Stimulated activated CD4-positive, alpha-beta T cell treated with anti-CD3 and anti-CD28 coated beads, Interleukin-4, amount 100 ng/mL, for 4 hours (primary cell): ENCODE measurements around the gene TCF23.
"Not testable (repeated sequence)": the region's sequence is repeated elsewhere in the genome, so short reads cannot be mapped to it uniquely, and the experiment has no call there.

Experiments used
- DNase-seq, 2 experiments: peaks; one replicate each; pipeline ENCODE4 v3.0.0-alpha.2; 2020

TCF23 gene

DNA sequence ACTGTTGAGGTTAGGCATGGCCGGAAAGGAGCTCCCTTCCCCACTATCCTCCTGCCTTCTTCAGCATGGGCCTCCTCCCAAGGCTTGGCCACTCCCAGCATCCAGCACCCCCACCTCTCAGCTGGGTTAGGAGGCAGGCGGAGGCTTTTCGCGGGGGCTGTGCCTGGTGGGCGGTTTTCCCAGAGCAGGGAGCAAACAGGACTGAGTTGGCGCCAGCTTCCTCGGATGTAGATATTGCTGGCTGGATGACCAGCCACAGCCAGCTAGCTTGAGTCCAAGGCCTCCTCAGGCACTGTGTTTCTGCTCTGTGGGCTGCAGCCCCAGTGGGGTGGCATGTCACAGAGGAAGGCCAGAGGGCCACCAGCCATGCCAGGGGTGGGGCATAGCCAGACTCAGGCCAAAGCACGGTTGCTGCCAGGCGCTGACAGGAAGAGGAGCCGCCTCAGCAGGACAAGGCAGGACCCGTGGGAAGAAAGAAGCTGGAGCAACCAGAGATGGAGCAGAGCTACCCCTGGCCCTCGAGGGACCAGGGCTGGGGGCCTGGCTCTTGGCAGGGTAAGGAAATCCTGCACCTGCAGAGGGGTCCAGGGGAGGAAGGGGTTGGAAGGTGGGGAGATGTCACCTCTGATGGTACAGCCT lies at the start of gene TCF23:
Gene TCF23 (plus strand): TSS at position 204 of the 639 bp plus-strand sequence. CDS start 130 bp downstream, at position 334.
- no peak for DNase-seq

DNA sequence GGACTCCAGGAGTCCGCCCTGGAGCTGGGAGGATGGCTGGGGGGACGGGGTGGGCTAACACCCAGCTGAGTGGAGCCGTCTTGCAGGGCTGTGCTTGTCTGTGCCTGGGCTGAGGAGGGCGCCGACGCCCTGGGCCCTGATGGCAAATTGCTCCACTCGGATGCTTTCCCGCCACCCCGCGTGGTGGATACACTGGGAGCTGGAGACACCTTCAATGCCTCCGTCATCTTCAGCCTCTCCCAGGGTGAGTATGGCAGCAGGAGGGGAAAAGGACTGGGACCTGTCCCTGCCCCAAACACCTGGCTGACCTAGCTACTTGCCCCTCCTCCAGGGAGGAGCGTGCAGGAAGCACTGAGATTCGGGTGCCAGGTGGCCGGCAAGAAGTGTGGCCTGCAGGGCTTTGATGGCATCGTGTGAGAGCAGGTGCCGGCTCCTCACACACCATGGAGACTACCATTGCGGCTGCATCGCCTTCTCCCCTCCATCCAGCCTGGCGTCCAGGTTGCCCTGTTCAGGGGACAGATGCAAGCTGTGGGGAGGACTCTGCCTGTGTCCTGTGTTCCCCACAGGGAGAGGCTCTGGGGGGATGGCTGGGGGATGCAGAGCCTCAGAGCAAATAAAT lies 49.4 kb upstream of the TCF23 start:
- DNase-seq = no peak

DNA sequence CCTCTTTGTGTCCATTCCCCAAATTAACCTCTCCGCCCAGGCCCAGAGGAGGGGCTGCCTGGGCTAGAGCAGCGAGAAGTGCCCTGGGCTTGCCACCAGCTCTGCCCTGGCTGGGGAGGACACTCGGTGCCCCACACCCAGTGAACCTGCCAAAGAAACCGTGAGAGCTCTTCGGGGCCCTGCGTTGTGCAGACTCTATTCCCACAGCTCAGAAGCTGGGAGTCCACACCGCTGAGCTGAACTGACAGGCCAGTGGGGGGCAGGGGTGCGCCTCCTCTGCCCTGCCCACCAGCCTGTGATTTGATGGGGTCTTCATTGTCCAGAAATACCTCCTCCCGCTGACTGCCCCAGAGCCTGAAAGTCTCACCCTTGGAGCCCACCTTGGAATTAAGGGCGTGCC lies 48.8 kb upstream of the TCF23 start:
- DNase-seq = no peak

DNA sequence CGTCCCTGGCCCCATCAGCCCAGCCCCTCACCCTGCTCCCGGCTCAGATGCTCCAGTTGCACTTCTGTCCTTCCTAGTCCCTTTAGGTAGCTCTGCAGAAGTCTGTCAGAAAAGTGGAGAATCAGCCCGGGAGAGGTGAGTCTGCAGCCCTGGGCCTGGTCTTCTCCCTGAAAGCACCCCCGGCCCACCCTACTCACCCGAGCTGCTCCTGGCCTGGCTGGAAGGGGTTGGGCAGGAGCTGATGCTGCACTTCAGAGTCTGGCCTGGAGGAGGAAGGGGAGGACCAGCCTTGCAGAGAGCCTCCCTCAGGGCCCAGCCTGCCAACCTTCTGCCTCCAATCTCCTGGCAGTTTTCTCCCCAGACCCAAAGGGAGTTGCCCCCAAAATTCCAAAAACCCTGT lies 46.5 kb upstream of the TCF23 start:
- DNase-seq = no peak

DNA sequence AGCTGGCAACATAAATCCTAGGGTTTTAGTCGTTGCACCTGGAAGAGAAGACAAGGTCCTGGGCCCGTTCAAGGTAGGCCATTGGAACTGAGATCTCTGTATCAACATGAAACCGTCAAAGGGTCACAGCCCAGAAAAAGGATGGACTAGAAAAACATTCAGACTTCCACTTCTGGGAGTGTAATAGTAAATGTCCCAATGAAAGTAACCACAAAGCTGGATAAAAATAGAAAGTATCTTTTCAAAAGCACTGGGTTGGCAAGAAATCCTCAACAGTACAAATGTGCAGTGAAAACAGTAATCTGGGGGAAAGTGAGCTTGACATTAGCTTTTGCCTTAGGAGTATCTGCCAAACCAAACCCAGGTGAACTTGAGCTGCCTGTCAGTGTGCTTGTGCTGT lies 42.8 kb upstream of the TCF23 start:
- no peak for DNase-seq

DNA sequence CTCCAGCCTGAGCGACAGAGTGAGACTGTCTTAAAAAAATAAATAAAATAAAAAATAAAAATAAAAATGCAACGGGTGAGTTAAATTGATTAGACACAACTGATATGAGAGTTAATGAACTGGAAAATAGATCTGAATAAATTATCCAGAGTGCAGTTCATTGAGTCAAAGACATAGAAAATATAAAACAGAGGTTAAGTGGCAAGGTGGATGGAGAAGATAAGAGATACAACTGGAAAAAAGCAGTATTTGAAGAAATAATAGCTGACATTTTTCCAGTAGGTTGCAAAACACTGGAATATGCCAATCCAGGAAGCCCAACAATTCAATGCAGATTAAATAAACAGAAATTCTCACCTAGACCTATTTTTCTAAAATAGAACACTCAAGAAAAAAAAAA lies 40.6 kb upstream of the TCF23 start:
- DNase-seq = no peak

DNA sequence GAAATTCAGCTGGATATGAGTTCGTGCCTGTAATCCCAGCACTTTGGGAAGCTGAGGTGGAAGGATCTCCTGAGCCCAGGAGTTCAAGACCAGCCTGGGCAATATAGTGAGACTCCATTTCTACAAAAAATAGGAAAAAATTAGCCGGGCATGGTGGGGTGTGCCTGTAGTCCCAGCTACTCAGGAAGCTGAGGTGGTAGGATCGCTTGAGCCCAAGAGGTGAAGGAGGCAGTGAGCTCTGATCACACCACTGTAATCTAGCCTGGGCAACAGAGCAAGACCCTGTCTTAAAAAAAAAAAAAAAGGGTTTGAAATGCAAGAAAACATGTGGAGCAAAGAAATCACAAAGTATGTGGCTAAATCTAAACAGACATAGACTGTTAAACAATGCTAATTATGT lies 39.7 kb upstream of the TCF23 start:
- DNase-seq = no peak

DNA sequence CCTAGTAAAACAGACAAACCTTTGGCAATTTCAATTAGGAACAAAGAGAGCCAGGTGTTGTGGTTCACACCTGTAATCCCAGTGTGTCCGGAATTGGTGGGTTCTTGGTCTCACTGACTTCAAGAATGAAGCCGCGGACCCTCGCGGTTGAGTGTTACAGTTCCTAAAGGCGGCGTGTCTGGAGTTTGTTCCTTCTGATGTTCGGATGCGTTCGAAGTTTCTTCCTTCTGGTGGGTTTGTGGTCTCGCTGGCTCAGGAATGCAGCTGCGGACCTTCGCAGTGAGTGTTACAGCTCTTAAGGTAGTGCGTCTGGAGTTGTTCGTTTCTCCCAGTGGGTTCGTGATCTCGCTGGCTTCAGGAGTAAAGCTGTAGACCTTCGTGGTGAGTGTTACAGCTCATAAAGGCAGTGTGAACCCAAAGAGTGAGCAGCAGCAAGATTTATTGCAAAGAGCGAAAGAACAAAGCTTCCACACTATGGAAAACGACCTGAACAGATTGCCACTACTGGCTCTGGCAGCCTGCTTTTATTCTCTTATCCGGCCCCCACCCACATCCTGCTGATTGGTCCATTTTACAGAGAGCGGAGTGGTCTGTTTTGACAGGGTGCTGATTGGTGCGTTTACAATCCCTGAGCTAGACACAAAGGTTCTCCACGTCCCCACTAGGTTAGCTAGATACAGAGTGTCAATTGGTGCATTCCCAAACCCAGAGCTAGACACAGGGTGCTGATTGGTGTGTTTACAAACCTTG lies 38.0 kb upstream of the TCF23 start:
- not testable (repeated sequence) for DNase-seq

DNA sequence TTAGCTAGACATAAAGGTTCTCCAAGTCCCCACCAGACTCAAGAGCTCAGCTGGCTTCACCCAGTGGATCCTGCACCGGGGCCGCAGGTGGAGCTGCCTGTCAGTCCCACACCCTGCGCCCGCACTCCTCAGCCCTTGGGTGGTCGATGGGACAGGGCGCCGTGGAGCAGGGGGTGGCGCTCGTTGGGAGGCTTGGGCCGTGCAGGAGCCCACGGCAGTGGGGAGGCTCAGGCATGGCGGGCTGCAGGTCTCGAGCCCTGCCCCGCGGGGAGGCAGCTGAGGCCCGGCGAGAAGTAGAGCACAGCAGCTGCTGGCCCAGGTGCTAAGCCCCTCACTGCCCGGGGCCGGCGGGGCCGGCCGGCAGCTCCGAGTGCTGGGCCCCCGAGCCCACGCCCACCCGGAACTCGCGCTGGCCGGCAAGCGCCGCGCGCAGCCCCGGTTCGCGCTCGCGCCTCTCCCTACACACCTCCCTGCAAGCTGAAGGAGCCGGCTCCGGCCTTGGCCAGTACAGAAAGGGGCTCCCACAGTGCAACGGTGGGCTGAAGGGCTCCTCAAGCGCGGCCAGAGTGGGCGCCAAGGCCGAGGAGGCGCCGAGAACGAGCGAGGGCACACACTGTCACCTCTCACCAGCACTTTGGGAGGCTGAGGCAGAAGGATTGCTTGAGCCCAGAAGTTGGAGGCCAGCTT lies 37.3 kb upstream of the TCF23 start:
- DNase-seq = not testable (repeated sequence)

DNA sequence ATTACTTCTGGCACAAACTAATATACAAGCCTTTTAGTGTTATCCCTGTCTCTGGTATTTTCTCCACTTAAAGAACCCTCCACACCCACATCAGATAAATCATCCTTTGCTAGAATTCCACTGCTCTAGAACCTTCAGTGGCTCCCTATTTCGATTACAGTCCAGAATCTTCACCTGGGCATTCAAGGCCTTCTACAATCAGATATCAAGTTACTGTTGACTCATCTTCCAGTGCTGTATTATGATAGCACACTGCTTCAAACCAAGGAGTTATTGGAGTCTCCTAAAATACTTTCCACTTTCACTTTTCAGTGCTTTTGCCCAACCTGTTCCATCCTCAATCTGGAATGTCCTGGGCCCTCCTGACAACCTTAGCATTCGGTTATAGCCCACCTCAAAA lies 33.3 kb upstream of the TCF23 start:
- no peak for DNase-seq

DNA sequence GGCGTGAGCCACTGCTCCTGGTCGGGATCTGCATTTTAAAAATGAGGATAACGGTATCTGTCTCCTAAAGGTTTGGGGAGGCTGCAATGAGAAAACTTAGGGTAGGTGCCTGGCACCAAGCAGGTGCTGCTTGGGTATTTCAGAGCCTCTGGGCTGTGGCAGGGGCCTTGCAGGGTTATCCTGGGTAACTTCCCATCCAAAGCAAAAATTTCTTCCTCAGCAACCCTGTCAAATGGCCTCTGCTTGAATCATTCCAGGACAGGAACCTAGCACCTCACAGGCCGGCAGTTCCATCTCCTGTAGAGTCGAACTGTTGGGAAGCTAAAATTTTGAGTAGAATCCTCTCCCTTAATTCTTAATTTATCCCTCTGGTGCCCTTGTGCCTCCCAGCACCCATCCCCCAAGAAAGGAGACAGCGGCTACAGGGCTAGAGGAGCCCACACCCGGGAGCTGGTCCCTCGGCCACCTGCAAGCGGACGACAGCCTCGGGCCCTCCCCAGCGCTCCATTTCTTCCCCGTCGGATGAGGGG lies 30.7 kb upstream of the TCF23 start:
- DNase-seq = no peak

DNA sequence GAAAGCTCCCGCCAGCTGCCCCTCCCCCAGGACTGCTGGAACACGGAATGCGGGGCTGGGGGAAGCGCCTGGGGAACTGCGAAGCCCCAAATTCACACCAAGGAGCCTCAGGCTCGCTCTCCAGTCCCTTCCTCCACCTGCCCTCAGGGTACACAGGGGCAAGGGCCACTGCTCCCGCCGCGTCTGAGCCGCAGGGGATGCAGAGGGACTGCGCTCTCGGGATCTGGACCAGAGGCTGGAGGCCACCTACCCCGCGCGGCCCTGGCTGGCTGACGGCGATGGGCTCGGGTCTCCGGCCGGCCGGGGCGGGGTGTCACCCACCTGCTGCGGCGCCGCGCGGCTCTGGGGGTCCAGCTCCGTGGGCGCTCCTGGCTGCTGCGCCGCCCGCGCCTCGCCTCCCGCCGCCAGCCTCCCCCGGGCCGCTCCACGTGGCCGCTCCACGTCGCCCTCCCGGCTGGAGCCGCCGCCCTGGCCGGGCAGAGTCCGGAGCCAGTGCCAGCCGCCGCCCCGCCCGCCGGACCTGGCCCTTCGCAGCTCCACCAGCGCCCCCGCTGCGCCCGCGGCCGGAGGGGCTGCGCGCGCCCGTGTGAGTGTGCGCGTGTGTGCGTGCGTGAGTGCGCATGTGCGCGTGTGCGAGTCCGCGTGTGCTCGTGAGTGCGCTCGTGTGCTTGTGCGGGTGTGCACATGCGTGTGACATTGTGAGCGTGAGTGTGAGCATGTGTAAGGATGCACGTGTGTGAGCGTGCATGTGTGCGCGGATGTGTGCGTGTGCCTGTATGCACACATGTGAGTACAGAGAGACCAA lies 30.1 kb upstream of the TCF23 start, which contains the start of gene CGREF1:
Gene CGREF1 (minus strand): TSS at position 604 of the 805 bp plus-strand sequence. CDS start 14,762 bp downstream, outside the sequence.
- peak; percentile 27 to 29 for DNase-seq

DNA sequence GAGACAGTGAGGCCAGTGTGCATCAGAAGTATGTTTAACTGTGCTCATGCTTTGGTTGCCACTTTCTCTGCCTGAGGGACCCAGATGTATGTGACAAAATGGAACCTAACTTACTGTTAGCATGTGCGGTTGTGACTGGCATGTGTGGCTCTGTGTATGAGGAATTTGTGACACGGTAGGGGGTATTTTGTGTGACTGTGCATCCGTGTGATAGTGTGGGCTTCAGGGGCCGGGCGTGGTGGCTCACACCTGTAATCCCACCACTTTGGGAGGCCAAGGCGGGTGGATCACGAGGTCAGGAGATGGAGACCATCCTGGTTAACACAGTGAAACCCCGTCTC lies 29.5 kb upstream of the TCF23 start:
- DNase-seq = not testable (repeated sequence)

DNA sequence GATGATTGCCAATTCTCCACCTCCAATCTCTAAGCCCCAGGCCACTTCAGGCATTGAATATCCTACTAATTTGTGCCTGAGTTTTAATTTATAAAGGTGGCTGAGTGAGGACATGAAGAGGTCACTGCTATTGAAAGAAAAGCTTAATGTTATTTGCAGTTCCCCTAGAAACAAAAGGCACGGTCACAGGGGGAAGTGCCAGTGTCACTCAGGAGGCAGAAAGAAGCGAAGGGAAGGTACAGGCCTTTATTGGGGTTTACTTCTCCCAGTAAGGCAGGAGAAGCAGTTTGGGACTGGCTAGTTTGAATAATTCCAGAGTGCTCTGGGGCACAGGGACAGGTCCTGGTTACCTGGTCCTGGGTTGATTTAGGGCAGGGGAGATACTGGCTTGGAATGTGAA lies 26.9 kb upstream of the TCF23 start:
- no peak for DNase-seq

DNA sequence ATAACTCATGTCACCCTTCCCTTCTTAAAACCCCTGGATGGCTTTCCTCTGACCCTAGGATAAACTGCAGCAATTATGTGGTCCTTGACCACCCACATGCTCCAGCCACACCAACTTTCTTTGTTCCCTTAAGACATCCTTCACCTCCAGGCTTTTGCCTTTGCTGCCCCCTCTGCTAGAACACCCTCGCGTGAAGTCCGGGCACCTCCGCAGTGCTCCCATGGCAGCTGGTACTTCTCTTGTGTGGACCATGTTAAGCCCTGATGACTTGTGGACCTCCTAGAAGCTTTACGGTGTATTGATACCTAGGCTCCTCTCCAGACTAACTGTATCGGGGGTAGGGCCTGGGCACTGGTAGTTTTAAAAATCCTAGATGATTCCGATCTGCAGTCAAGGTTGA lies 26.0 kb upstream of the TCF23 start:
- no peak for DNase-seq

DNA sequence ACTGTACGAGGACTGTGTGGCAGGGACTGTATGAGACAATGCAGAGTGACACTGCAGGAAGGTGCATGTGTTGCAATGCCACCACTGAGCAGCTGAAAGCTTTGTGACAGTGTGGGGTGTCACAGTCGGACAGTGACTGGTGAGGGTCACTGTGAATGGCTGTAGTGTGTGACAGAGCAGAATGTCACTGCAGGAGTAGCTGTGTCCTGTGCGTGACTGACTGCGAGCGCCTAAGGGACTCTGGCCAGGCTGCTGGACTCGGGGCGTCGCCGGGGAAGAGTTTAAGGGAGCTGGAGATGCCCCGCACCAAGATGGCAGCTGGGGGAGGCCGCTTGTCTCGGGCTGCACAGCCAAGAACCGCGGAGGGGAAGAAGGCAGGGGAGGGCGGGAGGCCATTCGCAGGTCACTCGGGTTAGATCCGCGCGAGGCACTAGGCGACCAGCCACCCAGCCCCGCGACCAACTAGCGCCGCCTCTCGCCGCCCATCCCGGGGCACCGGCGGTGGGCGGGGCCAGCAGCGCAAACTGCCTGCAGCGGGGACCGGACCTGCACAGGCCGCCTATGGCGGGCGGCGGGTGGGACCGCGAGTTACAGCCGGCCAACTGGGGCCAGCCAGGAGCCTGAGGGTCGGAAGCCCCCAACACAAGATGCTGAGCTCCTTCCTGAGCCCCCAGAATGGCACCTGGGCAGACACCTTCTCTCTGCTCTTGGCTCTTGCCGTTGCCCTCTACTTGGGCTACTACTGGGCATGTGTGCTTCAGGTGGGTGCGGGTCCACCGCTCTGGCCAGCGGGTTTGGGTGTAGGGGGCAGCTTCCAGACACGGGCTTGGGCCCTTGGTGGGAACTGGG lies 25.3 kb upstream of the TCF23 start, which contains the start of gene ABHD1:
Gene ABHD1 (plus strand): TSS at position 514 of the 849 bp plus-strand sequence. CDS start 134 bp downstream, at position 648.
- DNase-seq = peak; percentile 46 to 65

DNA sequence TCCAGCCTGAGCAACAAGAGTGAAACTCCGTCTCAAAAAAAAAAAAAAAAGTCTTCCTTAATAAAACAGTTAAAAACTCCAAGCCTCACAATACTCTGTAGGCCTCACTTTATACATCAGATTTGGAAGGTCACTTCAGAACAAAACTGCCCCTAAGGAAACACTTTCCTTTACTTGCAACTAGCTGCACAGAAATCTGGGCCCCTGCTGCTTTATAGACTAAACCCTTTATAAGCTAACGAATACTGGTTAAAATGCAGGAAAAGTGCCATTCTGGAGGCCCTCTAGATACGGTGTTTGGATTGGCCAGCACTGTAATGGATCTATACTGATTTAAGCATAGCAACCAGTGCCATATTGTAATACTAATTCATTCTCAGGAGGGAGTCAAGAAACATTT lies 23.7 kb upstream of the TCF23 start:
- no peak for DNase-seq

DNA sequence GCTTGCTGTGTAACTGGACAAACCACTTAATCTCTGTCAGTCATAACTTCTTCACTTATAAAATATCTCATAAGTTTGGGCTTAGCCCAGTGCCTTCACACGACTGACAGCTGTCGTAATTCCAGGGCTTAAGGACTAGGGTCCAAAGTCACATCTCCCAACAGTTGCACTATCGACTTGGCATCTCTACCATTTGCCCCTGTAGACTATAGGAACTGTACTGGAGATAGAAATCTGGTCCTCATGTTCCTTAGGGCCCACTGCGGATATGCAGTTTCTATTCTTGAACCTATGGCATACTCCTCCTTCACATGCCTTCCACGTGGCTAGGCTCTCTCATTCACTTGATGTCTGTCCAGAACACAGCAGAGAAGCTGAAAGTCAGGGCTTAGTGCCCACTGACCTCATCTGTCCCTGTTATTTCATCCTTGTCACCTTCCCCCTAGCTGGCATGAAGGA lies 22.5 kb upstream of the TCF23 start:
- no peak for DNase-seq

DNA sequence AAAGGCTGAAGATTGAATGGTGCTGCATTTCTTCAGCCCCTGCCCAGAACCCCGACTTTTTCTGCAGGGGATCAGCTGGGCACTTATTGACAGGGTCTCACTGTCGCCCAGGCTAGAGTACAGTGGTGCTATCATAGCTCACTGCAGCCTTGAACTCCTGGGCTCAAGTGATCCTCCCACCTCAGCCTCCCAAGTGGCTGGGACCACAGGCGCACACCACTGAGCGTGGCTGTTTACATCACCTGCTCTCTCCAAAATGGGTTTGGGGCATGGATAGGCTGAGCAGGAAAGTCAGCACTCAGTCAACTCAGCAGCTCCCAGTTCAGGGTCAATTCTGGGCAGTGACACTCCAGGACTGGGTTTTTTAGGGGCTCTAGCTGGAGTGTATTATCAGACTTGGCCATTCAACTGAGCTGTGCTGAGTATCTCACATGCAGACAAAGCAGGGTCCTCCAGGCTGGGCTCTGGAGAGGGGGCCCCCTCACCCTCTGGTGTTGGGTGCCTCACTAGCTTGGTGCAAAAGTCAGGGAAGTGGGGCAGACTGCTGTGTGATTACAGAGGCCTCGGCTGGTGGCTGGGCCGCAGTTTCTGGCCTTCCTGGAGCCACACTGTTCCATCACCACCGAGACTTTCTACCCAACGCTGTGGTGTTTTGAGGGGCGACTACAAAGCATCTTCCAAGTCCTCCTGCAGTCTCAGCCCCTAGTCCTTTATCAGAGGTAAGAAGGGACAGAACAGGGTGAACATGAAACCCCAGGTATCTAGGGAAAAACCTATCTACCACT lies 20.7 kb upstream of the TCF23 start:
- no peak for DNase-seq
